Stimulated activated CD4-positive, alpha-beta T cell treated with anti-CD3 and anti-CD28 coated beads, Interleukin-4, amount 100 ng/mL, for 1 hour (primary cell): ENCODE measurements around the gene MPRIP.
"Not testable (repeated sequence)": the region's sequence is repeated elsewhere in the genome, so short reads cannot be mapped to it uniquely, and the experiment has no call there.

Source experiments
- DNase-seq: peaks from one replicate; pipeline ENCODE4 v3.0.0-alpha.2; 2020

Gene MPRIP

GRCh38 chr17:17134051-17134956 lies 92.0 kb downstream of the MPRIP start:
- DNase-seq: no peak

- DNase-seq: no peak
Observed at GRCh38 chr17:17134957-17135333, 92.7 kb downstream of the MPRIP start.

GRCh38 chr17:17136221-17136620 lies 94.0 kb downstream of the MPRIP start:
- not testable (repeated sequence) for DNase-seq

- no peak for DNase-seq
Observed at GRCh38 chr17:17137731-17138585, 95.7 kb downstream of the MPRIP start.

DNA sequence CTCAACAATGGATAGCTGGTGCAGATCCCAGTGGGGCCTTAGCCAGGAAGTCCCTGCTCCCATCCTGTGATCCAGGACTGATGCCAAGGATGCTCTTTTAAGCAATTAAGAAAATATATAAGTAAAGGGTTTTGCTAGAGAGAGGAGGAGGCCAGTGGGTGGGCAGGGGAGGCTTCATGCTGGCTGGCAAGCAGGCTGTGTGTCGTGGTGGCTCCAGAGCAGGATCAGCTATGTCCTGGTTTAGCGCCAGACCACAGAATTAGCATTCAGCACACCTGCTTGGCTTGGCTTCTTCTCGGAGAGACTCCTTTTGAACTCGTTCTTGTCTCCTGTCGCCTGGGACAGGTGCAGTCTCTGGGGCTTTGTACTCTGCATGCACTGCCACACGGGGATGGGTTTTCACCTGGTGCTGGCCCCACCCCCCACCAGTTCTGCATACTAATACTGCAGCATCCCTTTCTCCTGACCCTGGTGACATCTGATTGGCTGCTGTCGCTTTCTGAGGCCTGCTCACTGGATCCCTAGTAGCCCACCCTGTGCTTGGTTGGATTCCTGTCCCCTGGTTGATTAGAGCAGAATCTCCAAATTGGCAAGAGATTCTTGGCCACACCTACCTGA lies 97.8 kb downstream of the MPRIP start:
- no peak for DNase-seq

- no peak for DNase-seq
Observed at GRCh38 chr17:17140590-17140980, 98.3 kb downstream of the MPRIP start.

- no peak for DNase-seq
Observed at GRCh38 chr17:17141279-17141678, 99.0 kb downstream of the MPRIP start.

GRCh38 chr17:17141860-17142552 lies 99.7 kb downstream of the MPRIP start:
- peak; percentile 56 for DNase-seq

- no peak for DNase-seq
Observed at GRCh38 chr17:17142556-17142955, 100.3 kb downstream of the MPRIP start.

- DNase-seq: no peak
Observed at GRCh38 chr17:17143501-17143900, 101.2 kb downstream of the MPRIP start.

GRCh38 chr17:17144061-17144460 lies 101.8 kb downstream of the MPRIP start:
- DNase-seq: no peak

GRCh38 chr17:17144916-17145665 lies 102.8 kb downstream of the MPRIP start:
- DNase-seq: no peak

DNA sequence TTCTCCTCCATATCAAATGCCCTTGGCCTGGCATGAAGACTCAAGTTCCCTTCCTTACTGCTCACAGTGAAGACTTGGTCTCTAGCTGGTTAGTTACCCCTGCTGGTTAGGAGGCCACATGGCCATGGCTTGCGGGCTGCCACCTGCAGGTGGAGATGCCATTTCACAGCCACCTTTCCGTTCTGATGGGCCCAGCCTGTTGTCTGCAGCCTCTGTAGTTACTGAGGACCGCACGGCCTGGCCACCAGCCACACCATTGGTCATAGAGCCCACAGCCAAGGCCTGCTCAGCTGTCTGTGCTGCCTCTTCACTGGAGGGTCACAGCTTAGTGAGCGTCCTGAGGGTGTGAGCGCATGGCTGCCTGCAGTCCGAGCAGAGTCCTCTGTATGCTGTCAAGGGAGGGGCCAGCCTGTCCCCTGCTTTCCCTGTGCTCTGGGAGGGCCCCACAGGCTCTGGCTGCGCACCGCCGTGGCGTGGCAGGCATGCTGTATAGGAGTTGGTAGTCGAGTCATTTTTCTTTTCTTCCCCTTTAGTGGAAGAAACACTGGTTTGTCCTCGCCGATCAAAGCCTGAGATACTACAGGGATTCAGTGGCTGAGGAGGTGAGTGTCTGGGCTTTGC lies 104.6 kb downstream of the MPRIP start:
- DNase-seq: peak; percentile 19

DNA sequence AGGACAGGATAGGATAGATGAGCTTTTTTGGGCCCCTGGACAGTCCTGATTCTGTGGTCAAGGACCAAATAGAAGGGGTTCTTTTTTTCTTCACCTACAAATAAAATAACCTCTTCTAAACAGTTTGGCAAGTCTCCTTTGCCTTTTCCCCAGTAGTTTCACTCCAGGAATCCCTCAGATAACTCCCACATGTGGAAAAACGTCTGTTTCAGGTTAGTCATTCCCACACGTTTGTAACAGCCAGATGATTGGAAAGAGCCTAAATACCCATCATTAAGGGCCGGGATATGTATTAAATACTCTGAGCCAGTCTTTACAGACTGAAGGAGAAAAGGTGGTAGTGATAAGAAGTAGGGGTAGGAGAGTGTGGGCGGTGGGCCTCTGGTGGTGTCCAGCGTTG lies 105.6 kb downstream of the MPRIP start:
- no peak for DNase-seq

- no peak for DNase-seq
Observed at GRCh38 chr17:17149520-17150447, 107.5 kb downstream of the MPRIP start.

DNA sequence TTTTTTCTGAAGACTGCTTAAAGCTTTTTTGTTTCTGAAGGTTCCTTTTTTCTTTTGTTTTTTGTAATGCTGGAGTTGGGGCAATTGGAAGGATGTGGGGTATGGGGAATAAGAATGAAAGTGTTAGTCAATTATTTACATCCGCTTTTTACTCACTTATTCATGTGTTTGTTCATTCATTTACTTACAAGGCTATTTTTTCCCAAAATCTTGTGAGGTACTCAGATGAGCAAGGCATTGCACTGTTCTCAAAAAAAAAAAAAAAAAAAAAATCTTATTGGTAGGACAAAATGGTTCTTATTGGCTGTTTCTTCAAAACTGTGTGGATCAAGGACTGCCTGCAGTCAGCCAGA lies 108.2 kb downstream of the MPRIP start:
- no peak for DNase-seq

DNA sequence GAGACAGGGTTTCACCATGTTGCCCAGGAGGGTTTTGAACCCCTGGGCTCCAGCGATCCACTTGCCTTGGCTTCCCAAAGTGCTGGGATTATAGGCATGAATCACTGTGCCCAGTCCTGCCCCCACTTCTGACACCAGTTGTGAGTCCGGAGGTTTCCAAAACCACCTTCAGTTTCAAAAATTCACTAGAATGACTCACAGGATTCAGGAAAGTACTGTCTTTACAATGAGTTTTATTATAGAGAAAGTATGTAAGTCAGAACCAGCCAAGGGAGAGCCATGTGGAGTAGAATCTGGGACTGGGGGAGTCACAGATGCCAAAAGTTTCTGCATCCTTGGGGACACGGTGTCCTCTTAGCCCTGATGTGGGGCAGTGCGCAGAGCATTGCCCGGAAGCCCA lies 108.8 kb downstream of the MPRIP start:
- DNase-seq: no peak

GRCh38 chr17:17151541-17151940 lies 109.3 kb downstream of the MPRIP start:
- DNase-seq: no peak

DNA sequence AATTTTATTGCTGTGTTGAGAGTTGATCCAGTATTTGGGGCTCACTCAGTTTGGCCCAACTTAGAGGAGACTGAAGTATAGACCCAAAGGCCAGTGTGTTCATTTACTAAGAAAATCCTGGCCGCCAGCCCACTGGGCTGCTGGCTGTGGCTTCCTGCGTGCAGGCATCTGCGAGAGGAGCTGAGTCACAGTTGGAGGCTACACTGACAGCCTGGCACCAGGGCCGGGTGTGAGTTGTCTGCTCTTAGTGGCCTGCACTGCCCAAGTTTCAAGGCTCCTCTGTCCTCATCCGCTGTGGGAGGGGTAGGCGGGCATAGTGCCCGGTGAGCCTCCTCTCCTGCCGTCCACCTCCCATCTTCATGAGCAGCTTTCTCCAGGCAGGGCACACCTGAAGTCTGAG lies 109.7 kb downstream of the MPRIP start:
- DNase-seq: peak; percentile 15

GRCh38 chr17:17152385-17152784 lies 110.1 kb downstream of the MPRIP start:
- DNase-seq: no peak

DNA sequence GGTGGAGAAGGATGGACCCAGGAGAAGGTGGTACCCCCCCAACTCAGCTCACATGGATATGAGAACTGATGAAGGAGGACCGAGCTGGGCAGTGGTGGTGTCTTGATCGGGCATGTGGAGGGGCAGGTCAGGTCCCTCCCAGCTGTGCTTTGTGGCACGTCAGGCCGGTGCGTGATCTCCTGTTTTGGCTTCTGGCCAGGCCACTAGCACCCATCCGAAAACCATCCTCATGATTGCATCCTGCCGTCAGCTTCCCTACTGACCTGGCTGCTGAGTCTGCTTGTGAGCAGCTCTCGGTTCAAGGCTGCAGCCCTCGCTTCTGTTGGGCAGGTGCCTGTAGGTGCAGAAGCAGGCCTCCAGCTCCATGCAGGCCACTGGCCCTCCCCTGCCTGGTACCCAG lies 110.8 kb downstream of the MPRIP start:
- no peak for DNase-seq
